Measurements from ENCODE around the gene ASIC3. TPM values are rescaled to one million over a fixed set of nuclear protein-coding genes. Genes with fewer than 3 reads are reported as not detected.
A peak's percentile ranks its signal among the peaks of the same experiment; 100 is the strongest.

ASIC3 gene
- total and polyA plus RNA-seq, 3 experiments from 2014 or later, result 2.6 to 3.6 TPM; not detected in 1

GRCh38 chr7:151059367-151060112 is 11.2 kb downstream of the ASIC3 start, which contains the start of gene SLC4A2:
TSS of gene SLC4A2 (plus strand) at chr7:151059589. CDS start at chr7:151061988, 2,399 bp downstream.
- H3K4me3 Mint-ChIP-seq, result peak within 1 kb of the TSS; percentile 88 to 95 (median 94)
- H3K9me3 Mint-ChIP-seq, result no peaks in the 10 kb centered on the region
- ChIA-PET CTCF (interaction anchor here (1.0 to 3.8 kb wide), 6 partner anchors 21 to 75 kb away, joined by 3 to 19 read pairs (median 5); partner anchors contain the start of genes ABCB8 and FASTK), POLR2A (interaction anchor here (0.8 to 2.1 kb wide), 4 partner anchors 17 to 32 kb away, joined by 3 to 10 read pairs (median 6); partner anchors contain the start of genes ABCB8 and TMUB1)
- peaks cover 0 to 23% (median 0%) of the 10 kb centered on the region in 3 donors for H3K36me3 Mint-ChIP-seq
- peaks cover 24 to 47% (median 36%) of the 10 kb centered on the region in 3 donors for H3K4me1 Mint-ChIP-seq
- Histone ChIP-seq H3K27me3 (ENCODE audit: insufficient read depth, low read length, poor library complexity, severe bottlenecking) (no peaks in the 10 kb centered on the region), H3K9me3 (ENCODE audit: low read length) (no peaks in the 10 kb centered on the region), H3K27ac (ENCODE audit: low read depth, low read length) (peak within 1 kb of the TSS; percentile 91), H3K4me1 (ENCODE audit: insufficient read depth, low read length) (peaks cover 36% of the 10 kb centered on the region), H3K36me3 (ENCODE audit: insufficient read depth, low read length) (peaks cover 2% of the 10 kb centered on the region), H3K4me3 (ENCODE audit: low read length) (peak within 1 kb of the TSS; percentile 94)
- peak within 1 kb of the TSS; percentile 88 to 98 (median 98) for H3K27ac Mint-ChIP-seq
- H3K27me3 Mint-ChIP-seq, result no peaks in the 10 kb centered on the region
- peak; percentile 61 to 79 (median 73) for DNase-seq

GRCh38 chr7:151060113-151060415 is 11.7 kb downstream of the ASIC3 start:
- Mint-ChIP-seq H3K36me3 (peaks cover 0 to 25% (median 0%) of the 10 kb centered on the region in 3 donors), H3K27ac (peak overlapping the region in 6 of 8 donors; percentile 52 to 91 (median 73)), H3K4me1 (peaks cover 24 to 47% (median 36%) of the 10 kb centered on the region in 3 donors), H3K9me3 (no peaks in the 10 kb centered on the region), H3K4me3 (peak overlapping the region; percentile 82 to 94 (median 92)), H3K27me3 (no peaks in the 10 kb centered on the region)
- peaks cover 36% of the 10 kb centered on the region for H3K4me1 ChIP-seq (ENCODE audit: insufficient read depth, low read length)
- H3K36me3 ChIP-seq (ENCODE audit: insufficient read depth, low read length), result peaks cover 7% of the 10 kb centered on the region
- H3K4me3 ChIP-seq (ENCODE audit: low read length), result peak overlapping the region; percentile 94
- POLR2A ChIA-PET, result interaction anchor here (0.9 kb wide), 1 partner anchor 55 kb away, joined by 3 read pairs; no protein-coding TSS in a partner anchor
- H3K27me3 ChIP-seq (ENCODE audit: insufficient read depth, low read length, poor library complexity, severe bottlenecking), result no peaks in the 10 kb centered on the region
- no peaks in the 10 kb centered on the region for H3K9me3 ChIP-seq (ENCODE audit: low read length)
- peak overlapping the region; percentile 91 for H3K27ac ChIP-seq (ENCODE audit: low read depth, low read length)
- CTCF ChIA-PET, result interaction anchor here (1.3 to 3.8 kb wide), 4 partner anchors 21 to 51 kb away, joined by 5 to 19 read pairs (median 6); partner anchors contain the start of gene FASTK
- DNase-seq, result no peak

- H3K9me3 Mint-ChIP-seq, result no peaks in the 10 kb centered on the region
- no peaks in the 10 kb centered on the region for H3K27me3 Mint-ChIP-seq
- H3K4me3 Mint-ChIP-seq, result peak overlapping the region; percentile 82 to 94 (median 92)
- H3K27ac Mint-ChIP-seq, result peak overlapping the region in 6 of 8 donors; percentile 52 to 91 (median 73)
- peaks cover 24 to 47% (median 36%) of the 10 kb centered on the region in 3 donors for H3K4me1 Mint-ChIP-seq
- Histone ChIP-seq H3K27me3 (ENCODE audit: insufficient read depth, low read length, poor library complexity, severe bottlenecking) (no peaks in the 10 kb centered on the region), H3K9me3 (ENCODE audit: low read length) (no peaks in the 10 kb centered on the region), H3K36me3 (ENCODE audit: insufficient read depth, low read length) (peaks cover 11% of the 10 kb centered on the region), H3K4me3 (ENCODE audit: low read length) (peak overlapping the region; percentile 94), H3K27ac (ENCODE audit: low read depth, low read length) (peak overlapping the region; percentile 91), H3K4me1 (ENCODE audit: insufficient read depth, low read length) (peaks cover 36% of the 10 kb centered on the region)
- ChIA-PET CTCF (interaction anchor here (1.3 to 3.8 kb wide), 5 partner anchors 13 to 50 kb away, joined by 3 to 19 read pairs (median 5); partner anchors contain the start of gene FASTK), POLR2A (interaction anchor here (0.9 kb wide), 1 partner anchor 55 kb away, joined by 3 read pairs; no protein-coding TSS in a partner anchor)
- H3K36me3 Mint-ChIP-seq, result peaks cover 0 to 30% (median 0%) of the 10 kb centered on the region in 3 donors
- peak in 1 of 5 donors; percentile 18 for DNase-seq
Measured at GRCh38 chr7:151060416-151061212, 12.3 kb downstream of the ASIC3 start.

GRCh38 chr7:151061213-151062110 is 13.1 kb downstream of the ASIC3 start:
- ChIA-PET CTCF (interaction anchor here (0.9 to 3.8 kb wide), 6 partner anchors 12 to 49 kb away, joined by 3 to 19 read pairs (median 5); partner anchors contain the start of gene FASTK), POLR2A (no interaction called here)
- H3K4me3 ChIP-seq (ENCODE audit: low read length), result no peak overlapping the region

GRCh38 chr7:151062111-151062398 is 13.7 kb downstream of the ASIC3 start:
- POLR2A ChIA-PET, result no interaction called here
- Histone ChIP-seq H3K36me3 (ENCODE audit: insufficient read depth, low read length) (peaks cover 11% of the 10 kb centered on the region), H3K4me1 (ENCODE audit: insufficient read depth, low read length) (peaks cover 32% of the 10 kb centered on the region), H3K9me3 (ENCODE audit: low read length) (no peaks in the 10 kb centered on the region), H3K27me3 (ENCODE audit: insufficient read depth, low read length, poor library complexity, severe bottlenecking) (no peaks in the 10 kb centered on the region), H3K4me3 (ENCODE audit: low read length) (no peak overlapping the region), H3K27ac (ENCODE audit: low read depth, low read length) (peak overlapping the region; percentile 91)
- no peak for DNase-seq
- Mint-ChIP-seq H3K4me1 (peaks cover 22 to 41% (median 32%) of the 10 kb centered on the region in 3 donors), H3K4me3 (peak overlapping the region in 3 of 7 donors; percentile 45 to 77 (median 65)), H3K27me3 (no peaks in the 10 kb centered on the region), H3K9me3 (no peaks in the 10 kb centered on the region), H3K27ac (no peak overlapping the region), H3K36me3 (peaks cover 0 to 37% (median 0%) of the 10 kb centered on the region in 3 donors)
- CTCF ChIA-PET, result interaction anchor here (0.9 to 3.8 kb wide), 2 partner anchors 44 to 49 kb away, joined by 4 to 19 read pairs; no protein-coding TSS in a partner anchor

More at GRCh38 chr7:151061213-151062110, 13.1 kb downstream of the ASIC3 start:
- DNase-seq, result no peak
- Mint-ChIP-seq H3K9me3 (no peaks in the 10 kb centered on the region), H3K27me3 (no peaks in the 10 kb centered on the region), H3K36me3 (peaks cover 0 to 34% (median 0%) of the 10 kb centered on the region in 3 donors), H3K4me3 (peak overlapping the region; percentile 49 to 94 (median 82)), H3K27ac (peak overlapping the region in 5 of 8 donors; percentile 38 to 90 (median 80)), H3K4me1 (peaks cover 24 to 47% (median 36%) of the 10 kb centered on the region in 3 donors)
- Histone ChIP-seq H3K9me3 (ENCODE audit: low read length) (no peaks in the 10 kb centered on the region), H3K4me1 (ENCODE audit: insufficient read depth, low read length) (peaks cover 36% of the 10 kb centered on the region), H3K36me3 (ENCODE audit: insufficient read depth, low read length) (peaks cover 11% of the 10 kb centered on the region), H3K27ac (ENCODE audit: low read depth, low read length) (peak overlapping the region; percentile 91), H3K27me3 (ENCODE audit: insufficient read depth, low read length, poor library complexity, severe bottlenecking) (no peaks in the 10 kb centered on the region)

- H3K27me3 ChIP-seq (ENCODE audit: insufficient read depth, low read length, poor library complexity, severe bottlenecking), result no peaks in the 10 kb centered on the region
- POLR2A ChIA-PET, result interaction anchor here (0.6 kb wide), 1 partner anchor 44 kb away, joined by 3 read pairs; no protein-coding TSS in a partner anchor
- CTCF ChIA-PET, result interaction anchor here (3.8 kb wide), 1 partner anchor 48 kb away, joined by 19 read pairs; no protein-coding TSS in a partner anchor
Measured at GRCh38 chr7:151062399-151063211, 14.3 kb downstream of the ASIC3 start.

More at GRCh38 chr7:151062399-151063211, 14.3 kb downstream of the ASIC3 start:
- H3K9me3 ChIP-seq (ENCODE audit: low read length), result no peaks in the 10 kb centered on the region
- H3K27ac ChIP-seq (ENCODE audit: low read depth, low read length), result peak overlapping the region; percentile 91
- peaks cover 0 to 41% (median 0%) of the 10 kb centered on the region in 3 donors for H3K36me3 Mint-ChIP-seq
- H3K4me1 Mint-ChIP-seq, result peaks cover 17 to 36% (median 27%) of the 10 kb centered on the region in 3 donors
- no peak for DNase-seq
- H3K9me3 Mint-ChIP-seq, result no peaks in the 10 kb centered on the region
- no peak overlapping the region for H3K27ac Mint-ChIP-seq
- no peak overlapping the region for H3K4me3 ChIP-seq (ENCODE audit: low read length)
- no peak overlapping the region for H3K4me3 Mint-ChIP-seq
- H3K27me3 Mint-ChIP-seq, result no peaks in the 10 kb centered on the region
- peaks cover 11% of the 10 kb centered on the region for H3K36me3 ChIP-seq (ENCODE audit: insufficient read depth, low read length)
- peaks cover 27% of the 10 kb centered on the region for H3K4me1 ChIP-seq (ENCODE audit: insufficient read depth, low read length)

Measured in CD8-positive, alpha-beta memory T cell (primary cell).